Glomerular visceral epithelial cell (primary cell): ENCODE data around the gene ARG2.

Source experiments
- DNase-seq: peaks from one replicate; pipeline ENCODE4 v3.0.0-alpha.2; 2016; ENCODE audit errors: extremely low spot score

Gene ARG2

DNA sequence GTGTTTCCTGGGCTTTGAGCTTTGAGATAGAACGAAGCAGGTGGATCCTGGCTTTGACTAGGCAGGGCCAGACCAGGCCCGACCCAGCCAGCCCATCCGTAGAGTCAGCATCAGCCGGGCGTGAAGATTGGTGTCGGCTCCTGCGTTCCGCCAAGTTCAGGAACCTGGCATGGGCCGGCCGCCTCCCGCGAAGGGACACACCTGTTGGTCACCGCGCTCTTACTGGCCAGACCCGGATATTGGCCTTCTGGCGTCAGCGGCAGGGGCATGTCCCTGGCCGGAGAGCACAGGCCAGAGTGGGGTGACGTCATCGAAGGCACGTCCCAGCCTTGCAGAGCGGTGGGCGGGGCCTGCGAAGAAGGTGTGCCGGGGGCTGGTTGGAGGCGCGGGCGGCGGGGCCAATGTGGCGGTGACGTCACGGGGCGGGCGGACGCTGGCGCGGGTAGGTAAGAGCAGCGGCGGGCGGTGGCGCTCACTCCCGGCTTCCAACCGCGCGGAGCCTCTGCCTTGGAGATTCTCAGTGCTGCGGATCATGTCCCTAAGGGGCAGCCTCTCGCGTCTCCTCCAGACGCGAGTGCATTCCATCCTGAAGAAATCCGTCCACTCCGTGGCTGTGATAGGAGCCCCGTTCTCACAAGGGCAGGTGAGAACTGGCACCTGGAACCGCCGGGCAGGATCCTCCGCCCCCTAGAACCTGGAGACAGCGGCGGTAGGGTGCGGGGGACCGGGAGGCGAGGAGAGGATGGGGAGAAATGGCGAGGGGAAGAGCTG, at the start of gene ARG2:
Gene ARG2 (plus strand): TSS at position 475 of the 771 bp plus-strand sequence. CDS start 58 bp downstream, at position 533.
- peak; percentile 98 for DNase-seq

DNA sequence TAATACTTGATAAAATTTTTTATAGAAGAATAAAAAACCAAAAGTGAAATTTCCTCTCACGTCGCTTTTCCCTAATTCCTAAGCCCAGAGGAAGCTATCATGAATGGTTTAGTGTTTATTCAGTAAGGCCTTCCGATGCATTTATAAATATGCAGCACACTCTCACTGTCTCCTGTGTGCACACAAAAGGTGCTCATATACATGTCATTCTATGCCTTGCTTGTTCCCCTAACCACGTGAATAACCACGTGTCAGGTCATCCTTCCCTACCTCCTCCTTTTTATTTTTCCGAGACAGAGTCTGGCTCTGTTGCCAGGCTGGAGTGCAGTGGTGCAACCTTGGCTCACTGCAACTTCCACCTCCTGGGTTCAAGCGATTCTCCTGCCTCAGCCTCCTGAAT, 49.3 kb upstream of the ARG2 start:
- DNase-seq, result no peak

DNA sequence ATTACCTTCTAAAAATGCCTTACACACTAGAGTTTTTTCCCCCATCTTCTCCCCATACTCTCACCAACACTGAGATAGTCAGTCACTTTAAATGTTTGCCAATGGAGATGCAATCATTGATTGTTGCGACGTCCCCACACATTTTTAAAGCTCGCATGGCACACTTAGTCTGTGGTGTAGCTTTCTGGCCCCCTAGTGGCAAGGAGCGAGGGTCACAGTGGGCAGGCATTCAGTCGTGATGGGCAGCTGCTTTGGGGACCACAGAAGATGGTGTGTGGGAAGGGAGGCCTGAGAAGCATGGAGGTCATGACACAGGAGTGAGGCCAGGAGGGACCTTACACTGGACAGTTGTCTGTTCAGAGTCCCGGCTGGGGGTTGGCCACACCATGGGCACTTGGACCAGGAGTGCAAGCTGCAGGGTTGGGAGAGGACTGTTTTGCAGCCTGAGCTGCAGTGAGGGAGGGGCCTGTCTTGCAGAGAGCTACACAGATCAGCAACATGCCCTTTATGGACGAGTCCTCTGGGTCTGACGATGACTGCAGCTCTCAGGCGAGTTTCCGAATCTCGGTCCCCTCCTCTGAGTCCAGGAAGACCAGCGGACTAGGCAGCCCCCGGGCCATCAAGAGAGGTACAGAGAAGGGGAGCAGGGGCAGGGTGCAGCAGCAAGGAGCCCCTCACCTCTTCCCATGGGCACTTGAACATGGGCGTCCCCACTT, 48.3 kb upstream of the ARG2 start:
- DNase-seq, result peak; percentile 56

DNA sequence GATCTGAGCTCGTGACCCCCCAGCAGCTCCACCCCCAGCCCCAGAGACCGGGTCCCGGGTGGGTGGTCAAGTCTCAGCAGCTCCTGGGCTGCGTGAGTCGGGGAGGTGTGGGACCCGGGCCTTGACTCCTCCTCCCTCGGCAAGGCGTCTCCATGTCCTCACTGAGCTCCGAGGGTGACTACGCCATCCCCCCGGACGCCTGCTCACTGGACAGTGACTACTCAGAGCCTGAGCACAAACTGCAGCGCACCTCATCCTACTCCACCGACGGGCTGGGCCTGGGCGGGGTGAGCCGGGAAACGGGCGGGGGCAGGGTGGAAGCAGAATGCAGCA, 47.8 kb upstream of the ARG2 start:
- no peak for DNase-seq

DNA sequence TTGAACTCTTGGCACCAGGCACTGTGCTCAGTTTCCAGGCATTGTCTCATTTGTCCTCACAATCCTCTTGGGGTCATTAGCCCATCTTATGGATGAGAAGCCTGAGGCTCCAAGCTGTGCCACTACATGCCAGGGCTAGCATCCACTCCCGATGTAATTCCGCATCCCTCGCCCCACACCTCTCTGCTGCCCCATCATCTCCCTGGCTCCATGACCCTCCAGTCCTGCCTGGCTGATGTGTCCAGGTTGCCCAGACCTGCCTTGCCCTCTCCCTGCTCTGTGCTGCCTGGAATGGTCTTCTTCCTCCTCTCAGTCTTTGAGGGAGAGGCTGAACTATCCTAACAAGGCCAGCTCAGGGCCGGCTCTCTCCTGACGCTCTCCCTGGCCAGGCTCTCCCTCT, 47.1 kb upstream of the ARG2 start:
- no peak for DNase-seq

DNA sequence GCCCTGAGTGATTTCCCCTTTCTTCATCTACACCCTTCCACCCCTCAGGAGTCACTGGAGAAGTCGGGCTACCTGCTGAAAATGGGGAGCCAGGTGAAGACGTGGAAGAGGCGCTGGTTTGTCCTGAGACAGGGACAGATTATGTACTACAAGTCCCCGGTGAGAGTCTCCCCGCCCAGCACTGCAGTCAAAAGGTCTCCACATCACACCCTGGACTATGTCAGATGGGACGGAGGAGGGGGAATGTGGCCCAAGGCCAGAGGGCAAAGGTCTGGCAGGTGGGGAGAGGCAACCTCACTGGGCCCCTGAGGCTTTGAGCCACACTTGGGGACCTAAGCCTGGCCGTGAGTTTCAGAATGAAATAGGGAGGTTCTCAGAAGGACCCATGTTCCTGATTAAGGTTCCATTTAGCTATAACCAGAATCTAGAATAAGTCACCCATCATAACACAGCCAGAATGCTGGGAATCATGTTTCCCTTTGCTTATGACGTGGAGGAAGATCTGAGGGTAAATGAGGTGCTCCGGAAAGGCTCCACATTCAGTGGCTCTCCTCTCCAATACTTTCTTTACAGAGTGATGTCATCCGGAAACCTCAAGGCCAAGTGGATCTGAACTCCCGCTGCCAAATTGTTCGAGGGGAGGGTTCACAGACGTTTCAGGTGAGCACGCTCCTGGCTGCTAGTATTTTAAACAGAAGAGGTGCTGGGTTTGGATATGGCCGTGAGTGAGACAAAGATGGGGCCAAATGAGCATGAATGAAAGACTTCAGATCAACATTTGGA, 46.3 kb upstream of the ARG2 start:
- DNase-seq, result no peak

DNA sequence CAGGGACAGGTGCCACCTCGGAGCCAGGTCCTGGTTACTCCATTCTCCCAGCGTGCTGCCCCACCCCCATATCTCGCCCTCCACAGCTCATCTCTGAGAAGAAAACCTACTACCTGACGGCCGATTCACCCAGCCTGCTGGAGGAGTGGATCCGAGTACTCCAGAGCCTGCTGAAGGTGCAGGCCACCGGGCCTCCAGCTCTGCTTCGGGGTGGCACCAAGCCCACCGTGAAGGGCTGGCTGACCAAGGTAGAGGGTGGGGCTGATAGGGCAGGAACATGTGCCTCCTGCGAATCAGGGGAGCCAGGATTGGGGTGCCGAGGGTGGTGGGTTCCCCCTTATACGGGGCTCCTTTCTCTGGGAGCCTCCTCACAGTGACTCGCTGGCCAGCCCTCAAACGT, 45.6 kb upstream of the ARG2 start:
- no peak for DNase-seq

DNA sequence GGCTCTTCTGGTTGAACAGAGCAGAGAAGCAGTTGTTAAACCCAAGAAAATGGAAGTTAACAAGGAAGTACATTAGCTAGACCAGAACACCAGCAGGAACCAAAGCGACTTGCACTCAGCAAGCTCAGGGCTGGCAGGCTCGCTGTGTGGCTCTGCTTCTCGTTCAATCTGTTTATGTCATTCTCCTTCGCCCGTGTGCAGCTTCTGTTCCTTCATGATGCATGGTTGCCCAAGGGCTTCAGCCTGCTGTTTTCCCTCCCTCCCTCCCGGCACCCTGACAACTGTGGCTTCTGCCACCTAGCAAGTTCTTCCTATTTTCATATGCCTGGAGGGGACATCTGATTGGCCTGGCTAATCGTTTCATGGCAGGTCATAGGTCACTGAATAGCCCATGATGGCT, 44.9 kb upstream of the ARG2 start:
- DNase-seq, result no peak

DNA sequence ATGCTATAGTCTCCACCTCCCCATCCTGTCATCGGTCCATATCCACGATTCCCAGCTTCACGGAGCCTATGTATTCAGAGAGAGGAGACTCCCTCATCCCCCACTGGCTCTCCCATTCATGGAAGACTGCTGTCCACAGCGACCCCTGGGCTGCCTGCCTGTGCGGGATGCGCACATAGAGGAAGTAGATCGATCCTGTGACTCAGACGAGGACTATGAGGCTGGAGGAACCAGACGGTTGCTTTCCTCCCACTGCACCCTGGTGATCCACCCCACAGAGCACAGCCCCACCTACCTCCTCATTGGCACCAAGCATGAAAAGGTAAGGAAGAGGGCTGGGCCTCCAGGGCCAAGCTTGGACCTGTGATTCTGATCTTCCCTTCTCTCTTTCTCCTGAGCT, 44.0 kb upstream of the ARG2 start:
- no peak for DNase-seq

DNA sequence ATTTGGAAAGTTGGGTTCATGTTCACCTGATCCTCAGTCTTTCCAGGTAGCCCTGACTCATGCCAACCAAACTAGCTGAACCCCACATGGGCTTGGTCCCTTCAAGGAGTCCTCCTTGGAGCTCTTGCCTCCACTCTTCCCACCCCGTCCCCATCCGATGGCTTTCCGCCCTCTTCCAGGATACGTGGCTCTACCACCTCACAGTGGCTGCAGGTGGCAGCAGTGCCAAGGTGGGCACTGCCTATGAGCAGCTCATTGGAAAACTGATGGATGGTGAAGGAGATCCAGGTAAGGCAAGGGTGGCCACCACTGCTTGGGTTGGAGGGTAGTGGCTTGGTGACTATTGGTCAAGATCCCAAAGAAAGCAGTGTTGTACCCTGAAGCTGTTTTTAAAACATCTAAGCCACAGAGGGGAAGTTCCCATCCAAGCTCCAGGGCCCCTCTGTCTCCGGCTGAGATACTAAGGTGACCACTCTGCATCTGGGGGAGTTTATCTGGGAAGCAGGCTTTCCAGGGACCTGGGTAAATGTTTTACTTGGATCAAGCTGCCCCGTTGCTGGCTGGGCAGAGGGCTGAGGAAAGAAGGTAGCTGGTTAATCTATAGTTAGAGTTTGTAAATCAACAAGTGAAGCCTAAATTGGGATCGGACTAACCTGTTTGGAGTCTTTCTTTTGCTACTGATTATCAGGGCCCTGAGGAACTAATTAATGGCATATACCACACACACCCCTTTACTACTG, 43.3 kb upstream of the ARG2 start:
- no peak for DNase-seq

DNA sequence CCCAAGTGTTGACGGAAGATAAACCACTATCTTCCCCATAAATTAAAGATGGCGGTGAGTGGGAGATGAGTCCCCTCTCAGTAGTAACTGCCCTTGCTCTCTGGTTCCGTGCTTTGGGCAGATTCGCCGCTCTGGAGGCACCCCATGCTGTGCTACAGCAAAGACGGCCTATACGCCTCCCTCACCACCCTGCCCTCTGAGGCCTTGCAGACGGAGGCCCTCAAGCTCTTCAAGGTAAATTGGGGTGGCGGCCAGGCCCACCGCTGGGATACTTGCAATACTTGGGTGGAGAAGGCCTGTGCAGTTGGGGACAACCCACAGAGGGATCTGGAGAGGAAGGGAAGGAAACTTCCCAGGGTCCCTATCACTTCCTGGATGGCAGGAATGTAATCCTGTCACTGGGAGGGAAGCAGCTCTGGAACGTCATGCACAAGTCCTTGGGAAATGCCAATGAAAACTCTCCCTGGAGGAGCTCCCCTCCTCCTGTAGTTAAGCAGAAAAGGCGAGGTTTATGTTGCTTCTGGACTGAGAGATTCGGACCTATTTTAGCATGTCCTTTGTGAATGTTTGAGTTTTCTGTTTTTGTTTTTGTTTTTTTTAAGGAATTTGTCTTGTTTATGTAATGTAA, 42.4 kb upstream of the ARG2 start:
- no peak for DNase-seq

DNA sequence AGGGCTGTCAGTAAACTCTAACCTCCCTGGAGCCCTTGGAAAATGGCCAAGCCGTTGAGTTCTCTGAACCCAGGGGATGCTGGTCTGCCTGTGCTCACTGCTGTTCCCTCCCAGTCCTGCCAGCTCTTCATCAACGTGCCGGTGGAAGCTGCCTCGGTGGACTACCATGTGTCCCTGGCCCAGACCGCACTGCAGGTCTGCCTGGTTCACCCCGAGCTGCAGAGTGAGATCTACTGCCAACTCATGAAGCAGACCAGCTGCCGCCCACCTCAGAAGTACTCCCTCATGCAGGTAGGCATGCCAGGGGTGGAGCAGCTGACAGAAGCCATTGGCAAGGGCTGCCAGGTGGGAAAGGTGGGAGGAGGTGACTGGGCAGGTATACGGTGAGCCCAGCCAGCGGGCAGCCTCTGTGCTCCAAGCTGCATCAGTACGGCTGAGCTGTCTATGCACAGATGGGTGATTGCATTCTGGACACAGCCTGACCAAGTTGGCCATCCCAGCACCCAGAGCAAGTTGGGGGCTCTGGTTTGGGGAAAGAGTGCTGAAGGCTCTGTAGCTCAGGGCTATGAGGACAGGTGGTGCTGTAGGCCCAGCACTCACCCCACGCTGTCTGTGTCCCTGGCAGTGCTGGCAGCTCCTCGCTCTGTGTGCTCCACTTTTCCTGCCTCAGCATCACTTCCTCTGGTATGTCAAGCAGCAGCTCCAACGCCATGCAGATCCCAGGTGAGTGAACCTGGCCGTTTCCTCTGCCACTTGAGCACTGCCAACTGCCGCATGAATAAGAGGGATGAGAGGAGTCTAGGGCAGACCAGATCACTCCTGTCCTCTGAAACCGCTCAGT, 41.6 kb upstream of the ARG2 start:
- no peak for DNase-seq

DNA sequence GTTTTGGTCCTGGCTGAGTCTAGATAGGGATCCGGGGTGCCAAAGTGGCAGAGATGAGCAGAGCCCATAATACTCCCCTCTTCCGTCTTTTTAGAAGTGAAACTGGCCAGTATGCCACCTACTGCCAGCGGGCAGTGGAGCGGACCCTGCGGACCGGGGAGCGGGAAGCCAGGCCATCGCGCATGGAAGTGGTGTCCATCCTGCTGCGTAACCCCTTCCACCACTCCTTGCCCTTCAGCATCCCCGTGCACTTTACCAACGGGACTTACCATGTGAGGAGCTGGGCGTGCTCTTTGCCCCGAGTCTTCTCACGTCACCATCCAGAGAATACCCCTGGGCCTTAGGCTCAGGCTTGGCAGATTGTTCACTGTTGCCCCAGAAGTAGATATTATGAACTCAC, 40.7 kb upstream of the ARG2 start:
- no peak for DNase-seq

DNA sequence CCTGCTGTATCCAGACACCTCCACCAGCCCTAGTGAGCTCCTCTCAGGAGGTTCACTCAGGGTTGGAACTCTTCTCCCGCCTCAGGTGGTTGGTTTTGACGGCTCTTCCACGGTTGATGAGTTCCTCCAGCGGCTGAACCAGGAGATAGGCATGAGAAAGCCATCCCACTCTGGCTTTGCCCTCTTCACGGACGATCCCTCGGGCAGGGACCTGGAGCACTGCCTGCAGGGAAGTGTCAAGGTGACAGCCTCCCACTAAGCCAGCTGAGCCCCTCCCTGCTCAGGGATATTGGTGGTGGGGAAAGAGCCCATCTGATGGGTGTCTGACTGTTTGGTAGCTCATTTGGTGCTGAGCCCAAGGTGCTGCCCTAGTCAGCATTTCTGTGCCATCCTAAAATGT, 40.1 kb upstream of the ARG2 start:
- DNase-seq, result no peak

DNA sequence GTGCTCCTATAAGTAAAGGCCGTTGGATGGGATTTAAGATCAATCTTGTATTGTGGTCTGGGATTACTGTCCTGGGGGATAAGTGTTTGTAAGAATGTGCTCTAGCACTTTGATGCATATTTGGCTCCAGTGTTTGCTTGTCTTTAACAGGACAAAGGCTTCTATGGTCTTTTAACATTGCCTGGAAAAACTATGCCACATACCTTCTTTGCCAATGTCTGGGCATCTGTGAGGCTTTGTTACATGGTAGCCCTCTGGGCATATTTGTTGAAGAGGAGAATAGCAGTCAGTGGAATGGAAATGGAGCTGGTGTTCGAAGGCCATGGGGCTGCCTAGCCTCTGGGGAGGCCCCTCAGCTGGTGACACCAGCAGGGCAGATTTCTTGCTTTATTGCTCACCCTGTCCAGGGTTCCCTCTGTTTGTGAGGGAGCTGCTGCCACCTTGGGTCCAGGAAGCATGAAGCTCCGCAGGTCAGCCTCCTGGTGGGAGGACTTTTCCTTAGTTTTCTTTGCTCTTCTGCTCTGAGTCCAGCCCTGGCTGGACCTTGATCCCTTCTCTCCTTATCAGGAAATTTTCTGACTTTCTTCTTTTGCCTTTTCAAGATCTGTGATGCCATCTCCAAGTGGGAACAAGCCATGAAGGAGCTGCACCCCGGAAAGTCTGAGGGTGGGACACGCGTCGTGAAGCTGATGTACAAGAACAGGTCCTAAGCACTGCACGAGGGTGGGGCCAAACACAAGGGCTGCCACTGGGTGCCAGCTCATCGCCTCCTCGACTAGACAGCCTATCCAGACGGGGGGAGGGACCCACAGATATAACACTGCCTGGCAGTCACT, 39.2 kb upstream of the ARG2 start:
- DNase-seq, result no peak

DNA sequence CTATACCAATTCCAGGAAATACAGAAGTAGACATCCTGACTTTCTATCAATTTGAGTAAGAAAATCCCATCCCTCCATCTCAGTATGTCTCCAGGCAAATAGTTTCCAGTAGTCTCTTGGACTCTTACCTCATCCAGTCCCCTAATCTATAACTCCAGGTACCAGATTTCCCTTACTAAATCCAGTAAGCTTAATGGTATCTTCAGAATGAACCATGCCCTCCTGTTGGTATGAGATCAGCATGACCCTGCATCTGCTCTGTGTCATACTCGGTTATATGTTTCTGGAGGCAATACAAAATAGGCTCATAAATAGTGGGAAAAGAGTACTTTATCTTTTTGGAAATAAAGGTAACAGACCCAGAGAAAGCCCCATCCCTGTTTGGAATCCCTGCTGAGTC, 38.1 kb upstream of the ARG2 start:
- DNase-seq, result no peak

DNA sequence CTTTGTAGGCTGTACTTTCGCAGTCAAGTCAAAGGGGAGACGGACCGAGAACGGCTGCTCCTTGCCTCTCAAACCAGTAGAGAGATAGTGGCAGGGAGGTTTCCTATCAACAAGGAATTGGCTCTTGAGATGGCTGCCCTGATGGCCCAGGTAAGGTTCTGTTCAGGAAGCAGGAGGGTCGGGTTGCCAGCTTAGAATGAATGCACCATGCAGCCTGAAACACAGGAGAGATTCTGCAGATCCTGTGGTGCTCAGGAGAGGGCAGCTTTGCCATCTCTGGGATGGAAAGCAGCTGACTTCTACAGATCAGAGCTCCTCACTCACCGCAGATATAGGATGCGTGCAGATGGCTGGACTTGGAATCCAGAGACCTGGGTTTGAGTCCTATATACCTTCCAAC, 37.7 kb upstream of the ARG2 start:
- DNase-seq, result no peak

DNA sequence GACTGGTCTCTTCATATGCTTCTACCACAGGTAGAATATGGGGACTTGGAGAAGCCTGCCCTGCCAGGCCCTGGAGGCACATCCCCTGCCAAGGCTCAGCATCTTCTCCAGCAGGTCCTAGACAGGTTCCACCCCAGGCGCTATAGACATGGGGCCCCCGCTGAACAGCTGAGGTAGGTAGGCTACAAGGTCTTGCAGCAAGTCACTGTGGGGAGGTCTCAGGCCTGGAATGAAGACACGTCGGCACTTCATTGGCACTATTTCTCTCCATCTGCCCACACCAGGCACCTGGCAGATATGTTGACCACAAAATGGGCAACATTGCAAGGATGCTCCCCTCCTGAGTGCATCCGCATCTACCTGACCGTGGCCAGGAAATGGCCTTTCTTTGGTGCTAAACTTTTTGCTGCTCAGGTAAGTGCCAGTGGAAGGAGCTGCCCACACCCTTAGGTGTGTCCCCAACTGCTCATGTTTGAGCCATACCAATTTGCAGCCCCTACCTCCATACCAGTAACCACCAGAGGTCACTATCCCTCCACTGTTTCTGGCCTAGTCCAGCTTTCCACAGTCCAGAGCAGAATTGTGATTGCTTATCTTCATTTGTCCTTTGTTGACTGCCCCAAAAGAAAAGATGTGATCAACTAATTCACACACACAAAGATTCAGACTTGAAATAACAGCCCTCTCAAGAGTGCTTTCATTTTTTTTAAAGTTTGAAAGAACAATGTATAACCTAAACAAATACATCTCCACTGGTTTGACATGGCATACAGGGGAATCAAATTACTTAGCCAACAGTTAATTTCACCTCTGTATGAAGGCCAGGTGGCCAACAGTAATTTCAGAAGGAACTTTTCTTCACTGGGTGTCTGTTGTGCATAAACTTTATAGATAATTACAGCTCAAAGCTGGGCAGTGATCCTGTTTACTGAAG, 35.7 kb upstream of the ARG2 start:
- DNase-seq, result peak; percentile 42

DNA sequence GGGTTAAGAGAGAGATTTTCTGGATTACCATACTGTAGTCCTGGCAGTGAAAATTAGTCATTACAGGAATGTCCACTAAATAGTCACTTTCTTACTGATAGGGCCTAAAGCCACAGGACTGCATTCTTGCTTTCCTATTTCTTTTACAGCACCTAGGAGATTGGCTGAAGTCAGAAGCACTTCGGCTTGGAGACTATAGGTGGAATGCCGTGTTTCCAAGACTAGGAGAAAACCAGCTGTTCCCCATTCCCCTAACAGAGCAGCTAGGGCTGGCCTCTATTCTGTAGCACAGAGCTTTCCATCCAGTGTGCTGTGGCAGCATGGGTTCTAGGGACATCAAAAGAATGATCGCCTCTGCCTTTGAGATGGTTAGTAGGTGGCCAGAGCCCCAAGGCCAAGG, 34.7 kb upstream of the ARG2 start:
- no peak for DNase-seq
